AG09319 (cell line): Measurements from ENCODE around the gene GCLM.

ENCODE experiments used
- DNase-seq: peaks from one replicate; pipeline ENCODE4 v3.0.0-alpha.2; 2010; ENCODE audit warnings: low read depth; ENCODE audit errors: extremely low read depth
- CTCF ChIP-seq: IDR thresholded peaks from 2 replicates; pipeline ENCODE4 v1.5.1; 2011; ENCODE audit warnings: low read depth, mild to moderate bottlenecking, inconsistent platforms, low read length, moderate library complexity

GCLM gene

GRCh38 chr1:93880731-93881130 lies 28.5 kb downstream of the GCLM start:
- DNase-seq = no peak
- TF ChIP-seq CTCF = no peak

GRCh38 chr1:93878889-93879586 lies 30.2 kb downstream of the GCLM start, which contains the start of gene DNTTIP2:
Gene DNTTIP2, minus strand, starts transcription at chr1:93879206. Its CDS starts 58 bp downstream, at chr1:93879148.
- DNase-seq = peak; percentile 63
- no peak for TF ChIP-seq CTCF

- no peak for DNase-seq
- TF ChIP-seq CTCF = no peak
These were observed 30.7 kb downstream of the GCLM start for GRCh38 chr1:93878501-93878888.

- TF ChIP-seq CTCF = no peak
- no peak for DNase-seq
These were observed 31.7 kb downstream of the GCLM start for GRCh38 chr1:93877529-93877928.

GRCh38 chr1:93876244-93876643 lies 33.0 kb downstream of the GCLM start:
- TF ChIP-seq CTCF = no peak
- DNase-seq = no peak

GRCh38 chr1:93874025-93874651 lies 35.1 kb downstream of the GCLM start:
- no peak for DNase-seq
- TF ChIP-seq CTCF = peak; percentile 31

GRCh38 chr1:93871366-93871765 lies 37.9 kb downstream of the GCLM start:
- DNase-seq = no peak
- TF ChIP-seq CTCF = no peak
